ENCODE data around the gene F13A1.

DNA sequence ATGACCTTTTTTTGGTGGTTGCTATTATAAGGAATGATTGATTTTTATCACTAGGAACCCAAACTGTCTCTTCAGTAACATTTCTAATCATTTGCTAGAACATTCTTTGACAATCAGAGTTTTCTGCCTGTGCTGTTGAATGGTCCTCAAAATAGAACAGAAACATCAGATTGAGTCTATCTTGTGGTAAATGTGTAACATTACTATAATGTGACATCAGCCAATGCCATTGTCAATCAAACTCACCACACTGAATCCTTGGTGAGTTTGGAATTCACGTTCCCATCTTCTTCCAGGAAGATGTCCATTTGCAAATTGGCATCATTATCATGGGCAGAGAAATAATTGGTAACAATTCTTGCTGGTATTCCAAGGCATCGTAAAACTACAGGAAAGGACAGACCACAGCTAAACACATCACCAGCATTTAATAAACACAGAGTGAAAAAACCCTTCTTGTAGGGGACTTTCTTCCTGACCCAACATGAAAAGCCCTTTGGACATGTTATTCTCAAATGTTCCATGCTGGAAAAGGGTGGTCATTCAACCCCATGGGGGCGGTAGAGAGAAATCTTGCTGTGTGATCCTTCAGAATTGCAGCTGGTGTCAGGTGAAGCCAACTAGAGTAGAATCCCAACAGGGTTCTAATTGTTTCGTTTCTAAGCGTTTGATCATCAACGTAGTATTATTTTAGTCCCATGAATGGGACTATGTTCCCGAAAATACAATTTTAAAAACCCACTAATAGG lies 98.5 kb downstream of the F13A1 start:
- TF ChIP-seq, protein P1, sequence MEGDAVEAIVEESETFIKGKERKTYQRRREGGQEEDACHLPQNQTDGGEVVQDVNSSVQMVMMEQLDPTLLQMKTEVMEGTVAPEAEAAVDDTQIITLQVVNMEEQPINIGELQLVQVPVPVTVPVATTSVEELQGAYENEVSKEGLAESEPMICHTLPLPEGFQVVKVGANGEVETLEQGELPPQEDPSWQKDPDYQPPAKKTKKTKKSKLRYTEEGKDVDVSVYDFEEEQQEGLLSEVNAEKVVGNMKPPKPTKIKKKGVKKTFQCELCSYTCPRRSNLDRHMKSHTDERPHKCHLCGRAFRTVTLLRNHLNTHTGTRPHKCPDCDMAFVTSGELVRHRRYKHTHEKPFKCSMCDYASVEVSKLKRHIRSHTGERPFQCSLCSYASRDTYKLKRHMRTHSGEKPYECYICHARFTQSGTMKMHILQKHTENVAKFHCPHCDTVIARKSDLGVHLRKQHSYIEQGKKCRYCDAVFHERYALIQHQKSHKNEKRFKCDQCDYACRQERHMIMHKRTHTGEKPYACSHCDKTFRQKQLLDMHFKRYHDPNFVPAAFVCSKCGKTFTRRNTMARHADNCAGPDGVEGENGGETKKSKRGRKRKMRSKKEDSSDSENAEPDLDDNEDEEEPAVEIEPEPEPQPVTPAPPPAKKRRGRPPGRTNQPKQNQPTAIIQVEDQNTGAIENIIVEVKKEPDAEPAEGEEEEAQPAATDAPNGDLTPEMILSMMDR (IDR thresholded peaks at IDR 0.05), result no peak
- no peak for TF ChIP-seq POLR2A (IDR thresholded peaks at IDR 0.05)
